Measurements from ENCODE around the gene MAGI1. TPM values are rescaled to one million over a fixed set of nuclear protein-coding genes. Genes with fewer than 3 reads are reported as not detected.

Gene MAGI1
- polyA plus RNA-seq, 1 experiment, result 14.2 TPM

DNA sequence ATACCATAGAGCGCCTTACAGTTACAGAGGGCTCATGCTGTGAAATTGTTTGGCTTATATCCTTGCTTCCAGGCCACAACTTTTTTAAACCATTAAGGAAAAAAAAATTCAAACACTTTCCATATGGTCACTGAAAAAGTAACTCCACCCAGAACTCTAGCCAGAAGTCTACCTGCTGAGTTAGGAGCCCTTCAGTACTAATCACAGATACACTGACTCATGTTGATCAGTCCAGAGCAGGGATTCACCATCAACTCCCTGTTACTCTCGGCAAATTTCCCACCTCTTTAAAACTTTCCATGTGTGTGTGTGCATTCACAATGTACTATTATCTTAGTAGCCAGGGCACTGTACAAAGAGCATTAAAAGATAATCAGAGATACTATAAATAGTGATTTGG, 372.8 kb downstream of the MAGI1 start:
- CTCF ChIA-PET, result no interaction called here
- TF ChIP-seq, protein P1, sequence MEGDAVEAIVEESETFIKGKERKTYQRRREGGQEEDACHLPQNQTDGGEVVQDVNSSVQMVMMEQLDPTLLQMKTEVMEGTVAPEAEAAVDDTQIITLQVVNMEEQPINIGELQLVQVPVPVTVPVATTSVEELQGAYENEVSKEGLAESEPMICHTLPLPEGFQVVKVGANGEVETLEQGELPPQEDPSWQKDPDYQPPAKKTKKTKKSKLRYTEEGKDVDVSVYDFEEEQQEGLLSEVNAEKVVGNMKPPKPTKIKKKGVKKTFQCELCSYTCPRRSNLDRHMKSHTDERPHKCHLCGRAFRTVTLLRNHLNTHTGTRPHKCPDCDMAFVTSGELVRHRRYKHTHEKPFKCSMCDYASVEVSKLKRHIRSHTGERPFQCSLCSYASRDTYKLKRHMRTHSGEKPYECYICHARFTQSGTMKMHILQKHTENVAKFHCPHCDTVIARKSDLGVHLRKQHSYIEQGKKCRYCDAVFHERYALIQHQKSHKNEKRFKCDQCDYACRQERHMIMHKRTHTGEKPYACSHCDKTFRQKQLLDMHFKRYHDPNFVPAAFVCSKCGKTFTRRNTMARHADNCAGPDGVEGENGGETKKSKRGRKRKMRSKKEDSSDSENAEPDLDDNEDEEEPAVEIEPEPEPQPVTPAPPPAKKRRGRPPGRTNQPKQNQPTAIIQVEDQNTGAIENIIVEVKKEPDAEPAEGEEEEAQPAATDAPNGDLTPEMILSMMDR (IDR thresholded peaks at IDR 0.05; ENCODE audit: low read depth, low read length), result no peak
- H3K9me3 ChIP-seq (ENCODE audit: control insufficient read depth, insufficient read depth, low read length), result no peaks in the 10 kb centered on the region

DNA sequence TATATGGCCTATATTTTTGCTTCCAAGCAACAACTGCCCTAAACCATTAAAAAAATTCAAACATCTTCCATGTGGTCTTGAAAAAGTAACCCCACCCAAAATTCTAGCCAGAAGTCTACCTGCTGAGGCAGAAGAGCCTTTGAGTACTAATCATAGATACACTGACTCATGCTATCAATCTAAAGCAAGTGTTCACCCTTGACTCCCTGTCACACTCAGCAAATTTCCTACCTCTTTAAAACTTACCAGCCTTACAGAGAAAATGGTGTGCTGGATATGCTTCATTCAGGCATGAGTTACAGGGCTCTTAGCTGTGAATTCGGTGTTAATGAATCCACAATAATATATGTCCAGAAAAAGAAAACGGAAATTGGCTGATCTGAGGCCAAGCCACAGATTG, 373.8 kb downstream of the MAGI1 start:
- no peak overlapping the region for H3K4me3 ChIP-seq (ENCODE audit: low read depth, low read length)
- CTCF ChIA-PET, result no interaction called here
- POLR2A ChIA-PET, result no interaction called here
- DNase-seq (ENCODE audit: low read depth, low spot score), result no peak
- H3K27ac ChIP-seq (ENCODE audit: low read depth, low read length), result no peak overlapping the region
- H3K27me3 ChIP-seq (ENCODE audit: control insufficient read depth, insufficient read depth, low read length), result no peaks in the 10 kb centered on the region
- TF ChIP-seq, protein P1 (IDR thresholded peaks at IDR 0.05; ENCODE audit: low read depth, low read length), result no peak
- no peaks in the 10 kb centered on the region for H3K9me3 ChIP-seq (ENCODE audit: control insufficient read depth, insufficient read depth, low read length)

More for the DNA sequence above, 372.8 kb downstream of the MAGI1 start:
- no peak overlapping the region for H3K4me3 ChIP-seq (ENCODE audit: low read depth, low read length)
- H3K27me3 ChIP-seq (ENCODE audit: control insufficient read depth, insufficient read depth, low read length), result no peaks in the 10 kb centered on the region
- no peak overlapping the region for H3K27ac ChIP-seq (ENCODE audit: low read depth, low read length)
- no peak for DNase-seq (ENCODE audit: low read depth, low spot score)
- POLR2A ChIA-PET, result no interaction called here

DNA sequence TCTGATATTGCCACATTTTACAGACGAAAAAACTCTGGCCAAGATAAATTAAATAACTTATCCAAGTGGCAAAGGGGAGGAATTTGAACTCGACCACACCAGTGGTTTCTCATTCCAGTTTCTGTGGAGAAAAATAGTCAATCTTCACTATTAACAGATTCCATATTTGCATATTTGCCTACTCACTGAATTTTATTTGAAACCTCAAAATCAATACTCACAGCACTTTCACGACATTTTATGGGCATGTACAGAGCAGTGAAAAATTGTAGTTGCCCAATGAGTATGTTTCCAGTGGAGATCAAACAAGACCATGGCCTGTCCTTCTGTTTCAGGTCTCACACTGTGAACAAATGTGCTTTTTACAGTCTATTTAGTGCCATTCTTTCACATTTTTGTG, 374.3 kb downstream of the MAGI1 start:
- Histone ChIP-seq H3K27ac (ENCODE audit: low read depth, low read length) (no peak overlapping the region), H3K27me3 (ENCODE audit: control insufficient read depth, insufficient read depth, low read length) (no peaks in the 10 kb centered on the region), H3K4me3 (ENCODE audit: low read depth, low read length) (no peak overlapping the region), H3K9me3 (ENCODE audit: control insufficient read depth, insufficient read depth, low read length) (no peaks in the 10 kb centered on the region)
- CTCF ChIA-PET, result no interaction called here
- POLR2A ChIA-PET, result no interaction called here
- DNase-seq (ENCODE audit: low read depth, low spot score), result no peak
- TF ChIP-seq, protein P1 (IDR thresholded peaks at IDR 0.05; ENCODE audit: low read depth, low read length), result no peak

DNA sequence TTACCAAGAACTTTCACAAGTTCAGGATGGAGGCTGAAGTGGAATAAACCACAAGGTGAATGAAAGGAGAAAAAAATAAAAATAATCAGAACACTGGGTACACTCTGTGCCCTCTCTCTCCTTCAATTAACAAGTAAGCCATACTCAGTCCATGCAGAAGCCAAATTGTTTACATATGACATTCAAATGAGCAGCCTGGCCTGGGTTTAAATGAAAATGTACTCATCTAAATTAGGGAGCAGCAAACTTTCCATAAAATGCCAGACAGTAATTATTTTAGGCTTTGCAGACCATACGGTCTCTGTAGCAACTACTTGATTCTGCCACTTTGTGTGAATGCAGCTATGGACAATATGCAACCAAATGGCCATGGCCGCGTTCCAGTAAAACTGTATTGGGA, 376.6 kb downstream of the MAGI1 start:
- TF ChIP-seq, protein P1 (IDR thresholded peaks at IDR 0.05; ENCODE audit: low read depth, low read length), result no peak
- no peak overlapping the region for H3K4me3 ChIP-seq (ENCODE audit: low read depth, low read length)
- CTCF ChIA-PET, result no interaction called here
- POLR2A ChIA-PET, result no interaction called here
- no peak overlapping the region for H3K27ac ChIP-seq (ENCODE audit: low read depth, low read length)
- H3K9me3 ChIP-seq (ENCODE audit: control insufficient read depth, insufficient read depth, low read length), result no peaks in the 10 kb centered on the region
- DNase-seq (ENCODE audit: low read depth, low spot score), result no peak
- H3K27me3 ChIP-seq (ENCODE audit: control insufficient read depth, insufficient read depth, low read length), result no peaks in the 10 kb centered on the region

DNA sequence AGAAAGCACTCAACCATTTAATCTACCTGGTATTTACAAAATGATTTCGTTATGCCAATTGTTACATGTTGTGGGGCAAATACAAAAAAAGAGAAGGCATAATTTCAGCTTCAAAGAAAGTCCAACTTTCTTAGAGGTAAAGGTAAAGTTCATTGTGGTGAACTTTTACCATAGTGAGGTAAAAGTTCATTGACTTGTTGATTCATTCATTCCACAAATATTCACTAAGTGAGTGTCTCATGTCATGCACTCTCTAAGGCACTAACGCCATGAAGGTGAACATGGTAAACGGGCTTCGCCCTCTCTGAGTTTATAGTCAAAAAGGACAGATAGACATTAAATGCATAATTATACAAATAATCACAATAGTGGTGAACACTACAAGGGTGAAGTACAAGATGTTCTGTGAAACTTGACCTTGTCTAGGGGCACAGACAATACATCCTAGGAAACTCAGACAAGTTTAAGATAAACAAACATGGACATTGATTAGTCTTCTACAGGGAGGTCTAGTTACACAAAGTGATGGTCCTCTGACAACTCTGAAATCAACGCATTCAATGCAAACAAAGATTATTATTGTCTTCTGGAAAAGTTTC, 378.6 kb downstream of the MAGI1 start:
- DNase-seq (ENCODE audit: low read depth, low spot score), result no peak
- Histone ChIP-seq H3K4me3 (ENCODE audit: low read depth, low read length) (no peak overlapping the region), H3K27me3 (ENCODE audit: control insufficient read depth, insufficient read depth, low read length) (no peaks in the 10 kb centered on the region), H3K27ac (ENCODE audit: low read depth, low read length) (no peak overlapping the region), H3K9me3 (ENCODE audit: control insufficient read depth, insufficient read depth, low read length) (no peaks in the 10 kb centered on the region)
- ChIA-PET CTCF (no interaction called here), POLR2A (no interaction called here)
- TF ChIP-seq, protein P1 (IDR thresholded peaks at IDR 0.05; ENCODE audit: low read depth, low read length), result no peak
